ENCODE measurements around the gene C17orf114.

C17orf114 gene

GRCh38 chr17:4802228-4802627 lies at the start of gene C17orf114:
Gene C17orf114 (minus strand): TSS chr17:4802328.
- no peaks in the 10 kb centered on the region for H3K9me2 ChIP-seq (replicated peaks; ENCODE audit: insufficient read depth, low read length)
- no peak within 1 kb of the TSS for H3K4me3 ChIP-seq (ENCODE audit: low read length)
- no peaks in the 10 kb centered on the region for H3K9me3 ChIP-seq (replicated peaks; ENCODE audit: insufficient read depth, low read length)
- H3K79me2 ChIP-seq (ENCODE audit: low read length) = peaks cover 9% of the 10 kb centered on the region
- peaks cover 5% of the 10 kb centered on the region; the same call in 1 of the 2 replicates for H3K36me3 ChIP-seq (replicated peaks; ENCODE audit: insufficient read depth, low read length)
- no peak within 1 kb of the TSS for H2AFZ ChIP-seq (ENCODE audit: low read length)
- H3K27me3 ChIP-seq (replicated peaks; ENCODE audit: insufficient read depth, low read length) = no peaks in the 10 kb centered on the region
- no peak for DNase-seq
- H3F3A ChIP-seq (ENCODE audit: insufficient read depth, low read length) = peaks cover 11% of the 10 kb centered on the region
- peak within 1 kb of the TSS; percentile 58; the same call in 1 of the 2 replicates for H3K4me2 ChIP-seq (ENCODE audit: low read depth, low read length)
- peak within 1 kb of the TSS; percentile 84 for H3K27ac ChIP-seq (ENCODE audit: low read length)
- no peak for TF ChIP-seq EZH2phosphoT487 (IDR thresholded peaks at IDR 0.05; ENCODE audit: low read length)
- H4K20me1 ChIP-seq (ENCODE audit: insufficient read depth, low read length) = no peaks in the 10 kb centered on the region
- H3K9ac ChIP-seq (ENCODE audit: low read length) = peak within 1 kb of the TSS; percentile 46
- peaks cover 14% of the 10 kb centered on the region for H3K4me1 ChIP-seq (ENCODE audit: low read length)

GRCh38 chr17:4851084-4851483 lies 49.0 kb upstream of the C17orf114 start:
- TF ChIP-seq CTCF (IDR thresholded peaks at IDR 0.05; ENCODE audit: low read length) (no peak), EZH2 (optimal IDR thresholded peaks at IDR 0.05; ENCODE audit: low read depth, low read length) (no peak), EZH2phosphoT487 (IDR thresholded peaks at IDR 0.05; ENCODE audit: low read length) (no peak)
- no peaks in the 10 kb centered on the region for H4K20me1 ChIP-seq (ENCODE audit: insufficient read depth, low read length)
- H3F3A ChIP-seq (ENCODE audit: insufficient read depth, low read length) = no peaks in the 10 kb centered on the region
- no peak overlapping the region for H3K9ac ChIP-seq (ENCODE audit: low read length)
- H3K4me2 ChIP-seq (ENCODE audit: low read depth, low read length) = no peak overlapping the region
- peaks cover 52% of the 10 kb centered on the region for H3K79me2 ChIP-seq (ENCODE audit: low read length)
- no peaks in the 10 kb centered on the region for H3K9me3 ChIP-seq (replicated peaks; ENCODE audit: insufficient read depth, low read length)
- H3K9me2 ChIP-seq (replicated peaks; ENCODE audit: insufficient read depth, low read length) = no peaks in the 10 kb centered on the region
- no peak overlapping the region for H3K27ac ChIP-seq (ENCODE audit: low read length)
- H3K4me3 ChIP-seq (ENCODE audit: low read length) = no peak overlapping the region
- DNase-seq = no peak
- no peaks in the 10 kb centered on the region for H3K4me1 ChIP-seq (ENCODE audit: low read length)
- no peak overlapping the region for H2AFZ ChIP-seq (ENCODE audit: low read length)
- no peaks in the 10 kb centered on the region for H3K27me3 ChIP-seq (replicated peaks; ENCODE audit: insufficient read depth, low read length)
- no peaks in the 10 kb centered on the region for H3K36me3 ChIP-seq (replicated peaks; ENCODE audit: insufficient read depth, low read length)

DNA sequence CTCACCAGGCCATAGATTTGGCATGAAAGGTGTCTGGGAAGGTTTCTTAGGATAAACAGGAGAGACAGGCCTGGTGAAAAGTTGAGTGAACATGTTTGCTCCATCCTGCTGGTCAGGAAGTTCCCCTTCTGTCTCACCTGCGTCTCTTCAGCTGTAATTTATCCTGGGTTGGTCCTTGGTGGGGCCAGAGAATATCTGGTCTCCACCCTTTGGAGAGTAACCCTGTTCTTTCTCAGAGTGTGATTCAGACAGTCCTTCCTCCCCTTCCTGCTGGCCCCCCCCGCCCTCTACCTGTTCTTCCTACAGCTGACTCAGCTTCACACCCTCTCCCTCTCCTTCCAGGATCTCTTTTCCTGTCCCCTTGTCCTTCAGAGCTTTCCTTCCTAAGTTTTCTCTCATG lies 48.1 kb upstream of the C17orf114 start:
- Histone ChIP-seq H3K9ac (ENCODE audit: low read length) (no peak overlapping the region), H3K79me2 (ENCODE audit: low read length) (peaks cover 59% of the 10 kb centered on the region), H3K27me3 (replicated peaks; ENCODE audit: insufficient read depth, low read length) (no peaks in the 10 kb centered on the region), H3K4me2 (ENCODE audit: low read depth, low read length) (no peak overlapping the region), H3K36me3 (replicated peaks; ENCODE audit: insufficient read depth, low read length) (no peaks in the 10 kb centered on the region), H3K4me1 (ENCODE audit: low read length) (no peaks in the 10 kb centered on the region), H3K4me3 (ENCODE audit: low read length) (no peak overlapping the region), H4K20me1 (ENCODE audit: insufficient read depth, low read length) (no peaks in the 10 kb centered on the region), H3K9me3 (replicated peaks; ENCODE audit: insufficient read depth, low read length) (no peaks in the 10 kb centered on the region), H3F3A (ENCODE audit: insufficient read depth, low read length) (no peaks in the 10 kb centered on the region), H3K9me2 (replicated peaks; ENCODE audit: insufficient read depth, low read length) (no peaks in the 10 kb centered on the region), H3K27ac (ENCODE audit: low read length) (no peak overlapping the region), H2AFZ (ENCODE audit: low read length) (no peak overlapping the region)
- TF ChIP-seq EZH2 (optimal IDR thresholded peaks at IDR 0.05; ENCODE audit: low read depth, low read length) (no peak), CTCF (IDR thresholded peaks at IDR 0.05; ENCODE audit: low read length) (no peak), EZH2phosphoT487 (IDR thresholded peaks at IDR 0.05; ENCODE audit: low read length) (no peak)
- no peak for DNase-seq

GRCh38 chr17:4849011-4849536 lies 46.9 kb upstream of the C17orf114 start:
- no peaks in the 10 kb centered on the region for H4K20me1 ChIP-seq (ENCODE audit: insufficient read depth, low read length)
- H3K4me2 ChIP-seq (ENCODE audit: low read depth, low read length) = no peak overlapping the region
- no peaks in the 10 kb centered on the region for H3K4me1 ChIP-seq (ENCODE audit: low read length)
- H3K27ac ChIP-seq (ENCODE audit: low read length) = no peak overlapping the region
- TF ChIP-seq EZH2 (optimal IDR thresholded peaks at IDR 0.05; ENCODE audit: low read depth, low read length) = no peak
- no peak for TF ChIP-seq EZH2phosphoT487 (IDR thresholded peaks at IDR 0.05; ENCODE audit: low read length)
- TF ChIP-seq CTCF (IDR thresholded peaks at IDR 0.05; ENCODE audit: low read length) = no peak
- H3K79me2 ChIP-seq (ENCODE audit: low read length) = peaks cover 71% of the 10 kb centered on the region
- no peak overlapping the region for H2AFZ ChIP-seq (ENCODE audit: low read length)
- H3K9me2 ChIP-seq (replicated peaks; ENCODE audit: insufficient read depth, low read length) = no peaks in the 10 kb centered on the region
- H3K27me3 ChIP-seq (replicated peaks; ENCODE audit: insufficient read depth, low read length) = no peaks in the 10 kb centered on the region
- no peak overlapping the region for H3K4me3 ChIP-seq (ENCODE audit: low read length)
- H3K9me3 ChIP-seq (replicated peaks; ENCODE audit: insufficient read depth, low read length) = no peaks in the 10 kb centered on the region
- DNase-seq = no peak
- H3F3A ChIP-seq (ENCODE audit: insufficient read depth, low read length) = no peaks in the 10 kb centered on the region
- H3K9ac ChIP-seq (ENCODE audit: low read length) = no peak overlapping the region
- H3K36me3 ChIP-seq (replicated peaks; ENCODE audit: insufficient read depth, low read length) = no peaks in the 10 kb centered on the region

All from MM.1S (cell line).